ENCODE results near the gene PKLR. TPM values are rescaled to one million over a fixed set of nuclear protein-coding genes. Genes with fewer than 3 reads are reported as not detected.

PKLR gene
- total and polyA plus RNA-seq, 2 of the 4 experiments (the other 2 are of a cell fraction): 0.03 TPM; not detected in 1

DNA sequence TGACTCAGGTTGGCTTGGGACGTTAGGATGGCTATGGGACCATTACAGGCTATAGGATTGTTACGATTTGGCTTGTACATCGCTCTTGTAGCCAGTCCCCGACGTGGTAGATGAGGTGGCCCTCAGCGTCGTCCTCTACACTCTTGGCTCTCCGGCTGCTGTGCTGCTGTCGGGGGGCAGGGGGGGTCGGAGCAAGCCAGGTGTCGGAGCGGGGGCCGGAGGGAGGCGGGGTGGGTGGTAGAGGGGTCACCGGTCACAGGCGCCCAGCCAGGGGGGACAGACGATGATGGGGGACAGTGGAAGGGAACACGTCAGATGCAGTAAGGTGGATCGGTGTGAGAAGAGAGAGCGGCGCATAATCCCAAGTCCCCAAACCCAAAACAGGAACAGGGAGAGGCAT is 32.6 kb downstream of the PKLR start:
- no peak overlapping the region for H3K23ac ChIP-seq (ENCODE audit: low read depth, low read length)
- no peak overlapping the region for H3K4me3 ChIP-seq (ENCODE audit: insufficient read depth, low read depth, low read length)
- peaks cover 8% of the 10 kb centered on the region for H3K9me1 ChIP-seq (ENCODE audit: insufficient read depth, low read length)
- H2BK20ac ChIP-seq (ENCODE audit: low read depth, low read length): no peak overlapping the region
- no peak overlapping the region for H4K91ac ChIP-seq (ENCODE audit: insufficient read depth, low read depth, low read length)
- peaks cover 28 to 54% of the 10 kb centered on the region in 2 experiments for H3K79me1 ChIP-seq (ENCODE audit: low read depth in 1 of 2, low read length in 2 of 2)
- CTCF ChIA-PET: no interaction called here
- H3K14ac ChIP-seq (replicated peaks; ENCODE audit: low read depth, low read length): no peak overlapping the region
- H2BK15ac ChIP-seq (ENCODE audit: low read depth, low read length): no peak overlapping the region
- H3K9me3 ChIP-seq (ENCODE audit: control insufficient read depth, insufficient read depth, low read length): no peaks in the 10 kb centered on the region
- intact Hi-C loops (cut with micrococcal nuclease): no loop called here
- dilution Hi-C loops (cut with HindIII; ENCODE audit: low sequenced_read_pairs, unreplicated experiment): no loop called here
- DNase-seq (no peak), ATAC-seq (ENCODE audit: low read depth) (no peak)
- H2BK120ac ChIP-seq (ENCODE audit: low read depth, low read length): no peak overlapping the region
- no peak overlapping the region for H2AK5ac ChIP-seq (ENCODE audit: low read depth, low read length)
- WGBS, 2 experiments (ENCODE audit: extremely low coverage in 2 of 2, insufficient read length in 1 of 2): 100% methylated on average over 2 of the region's 21 CpGs; no CpG with 5 or more reads in 1 of the 2 experiments
- peaks cover 51% of the 10 kb centered on the region for H3K36me3 ChIP-seq (ENCODE audit: control insufficient read depth, insufficient read depth, low read length)
- BruUV-seq (replicated peaks): no TSS peak
- no peak overlapping the region for H3K9ac ChIP-seq (ENCODE audit: low read depth, low read length)
- H3K4ac ChIP-seq (ENCODE audit: low read depth, low read length): no peak overlapping the region
- H3K56ac ChIP-seq (ENCODE audit: extremely low read depth, insufficient read depth, low read length): no peak overlapping the region
- H2AK9ac ChIP-seq (replicated peaks; ENCODE audit: low read depth, low read length, poor library complexity): no peak overlapping the region
- in situ Hi-C loops (cut with MboI; ENCODE audit: low sequenced_read_pairs): no loop called here
- no peak overlapping the region for H3K27ac ChIP-seq (ENCODE audit: insufficient read depth, low read length)
- no peak overlapping the region for H2AFZ ChIP-seq (replicated peaks; ENCODE audit: low read length, poor library complexity)
- TF ChIP-seq MAZ (IDR thresholded peaks at IDR 0.05; ENCODE audit: borderline replicate concordance, low read depth, low read length) (no peak), NFE2L2 (IDR thresholded peaks at IDR 0.05; ENCODE audit: low read depth, low read length) (no peak), RCOR1 (IDR thresholded peaks at IDR 0.05; ENCODE audit: insufficient replicate concordance, low read length) (no peak), RAD21 (IDR thresholded peaks at IDR 0.05; ENCODE audit: low read length) (no peak), CHD1 (IDR thresholded peaks at IDR 0.05; ENCODE audit: low read depth, low read length) (no peak), FOS (IDR thresholded peaks at IDR 0.05; ENCODE audit: low read depth, low read length) (no peak)
- no peak overlapping the region for H4K8ac ChIP-seq (ENCODE audit: low read depth in 2 of 2, low read length in 2 of 2)
- H3K4me1 ChIP-seq (ENCODE audit: control insufficient read depth, insufficient read depth, low read length): no peaks in the 10 kb centered on the region
- no peak overlapping the region for H2BK5ac ChIP-seq (ENCODE audit: low read depth, low read length, poor library complexity, severe bottlenecking)
- H3K4me2 ChIP-seq (ENCODE audit: low read depth, low read length): no peak overlapping the region
- no peak overlapping the region for H3K18ac ChIP-seq (ENCODE audit: low read depth, low read length)
- no peaks in the 10 kb centered on the region for H3K27me3 ChIP-seq (ENCODE audit: control insufficient read depth, insufficient read depth, low read length)
- no peak overlapping the region for H4K5ac ChIP-seq (ENCODE audit: low read depth, low read length)
- H4K20me1 ChIP-seq (ENCODE audit: insufficient read depth, low read length): peaks cover 14% of the 10 kb centered on the region; the same call in 1 of the 2 replicates
- POLR2A ChIA-PET (ENCODE audit: unreplicated experiment): no interaction called here
